GM12878 (cell line): Measurements from ENCODE around the gene CDON.

Experiments used
- CTCF ChIP-seq, 3 experiments: IDR thresholded peaks in 2 of 3; conservative IDR thresholded peaks in 1 of 3; 2 replicates each; pipeline ENCODE4 v1.5.1; 2011; ENCODE audit warnings: low read depth in 3 of 3, low read length in 3 of 3, mild to moderate bottlenecking in 3 of 3, control low read depth in 2 of 3, moderate library complexity in 2 of 3, inconsistent platforms in 1 of 3, mixed read lengths in 1 of 3; ENCODE audit not compliant: control insufficient read depth in 2 of 3, insufficient read depth in 1 of 3; ENCODE audit errors: extremely low read depth in 1 of 3
- CUX1 ChIP-seq: IDR thresholded peaks from 2 replicates; pipeline ENCODE4 v1.6.1; 2012; ENCODE audit warnings: improper control_type of control experiment, low read depth, low read length; ENCODE audit not compliant: insufficient replicate concordance
- EGR1 ChIP-seq, 2 experiments: IDR thresholded peaks; 1 replicate in 1 of 2; 2 replicates in 1 of 2; pipeline ENCODE4 v1.6.1; 2011 to 2012; ENCODE audit warnings: low read depth in 2 of 2, low read length in 2 of 2, borderline replicate concordance in 1 of 2, mild to moderate bottlenecking in 1 of 2, moderate library complexity in 1 of 2
- GATAD2B ChIP-seq: fragments of 450-650 bp; conservative IDR thresholded peaks from 2 replicates; pipeline ENCODE4 v1.6.1; 2017; ENCODE audit warnings: low read depth, mild to moderate bottlenecking, moderate library complexity
- NFIC ChIP-seq: IDR thresholded peaks from 2 replicates; pipeline ENCODE4 v1.6.1; 2012; ENCODE audit warnings: low read depth, mild to moderate bottlenecking, inconsistent platforms, low read length, moderate library complexity
- NFXL1 ChIP-seq: fragments of 450-650 bp; IDR thresholded peaks from 2 replicates; pipeline ENCODE4 v1.6.1; 2017; ENCODE audit warnings: antibody characterized with exemption, mild to moderate bottlenecking, borderline replicate concordance
- PAX5 ChIP-seq: IDR thresholded peaks from 2 replicates; pipeline ENCODE4 v1.6.1; 2011; ENCODE audit warnings: low read depth, low read length, borderline replicate concordance
- POLR2AphosphoS5 ChIP-seq: IDR thresholded peaks from 2 replicates; pipeline ENCODE4 v1.6.1; 2011; ENCODE audit warnings: mild to moderate bottlenecking, low read length, inconsistent platforms
- RB1 ChIP-seq: fragments of 450-650 bp; formaldehyde crosslinking; IDR thresholded peaks from 2 replicates; pipeline ENCODE4 v1.6.1; 2017; ENCODE audit warnings: mild to moderate bottlenecking, borderline replicate concordance
- RCOR1 ChIP-seq: conservative IDR thresholded peaks from 2 replicates; pipeline ENCODE4 v1.6.1; 2012; ENCODE audit warnings: low read depth, low read length, improper control_type of control experiment
- RFX5 ChIP-seq: IDR thresholded peaks from 2 replicates; pipeline ENCODE4 v1.6.1; 2011; ENCODE audit warnings: low read depth, low read length, improper control_type of control experiment
- SP1 ChIP-seq: IDR thresholded peaks from one replicate; pipeline ENCODE4 v1.6.1; 2011; ENCODE audit warnings: low read depth, low read length
- TARDBP ChIP-seq: IDR thresholded peaks from 2 replicates; pipeline ENCODE4 v1.6.1; 2016; ENCODE audit warnings: borderline replicate concordance

- TF ChIP-seq EGR1 (IDR thresholded peaks at IDR 0.05; ENCODE audit: borderline replicate concordance in 1 of 2, low read depth in 2 of 2, low read length in 2 of 2): no peak
- TF ChIP-seq TARDBP: no peak
- TF ChIP-seq NFIC: no peak
- TF ChIP-seq SP1: no peak
- TF ChIP-seq RFX5: no peak
- no peak for TF ChIP-seq POLR2AphosphoS5
- no peak for TF ChIP-seq NFXL1
- TF ChIP-seq PAX5: no peak
- TF ChIP-seq GATAD2B: no peak
- TF ChIP-seq RCOR1: no peak
- no peak for TF ChIP-seq CUX1
- TF ChIP-seq RB1: no peak
- no peak for TF ChIP-seq CTCF (IDR thresholded peaks at IDR 0.05 in 2 of 3, conservative IDR thresholded peaks at IDR 0.05 in 1 of 3; ENCODE audit: control insufficient read depth in 2 of 3, extremely low read depth in 1 of 3, insufficient read depth in 1 of 3, low read depth in 3 of 3, low read length in 3 of 3)
Measured at GRCh38 chr11:126111458-126112116, 48.9 kb upstream of the CDON start.
